NOMO-1 treated with dmso at 0.1 percent for 144 hours (cell line): ENCODE measurements around the gene NCR3LG1.
"Not testable (repeated sequence)": the region's sequence is repeated elsewhere in the genome, so short reads cannot be mapped to it uniquely, and the experiment has no call there.

Experiments used
- DNase-seq: peaks from one replicate; lab custom pipeline; 2025; ENCODE audit not compliant: unreplicated experiment; lab: John Stamatoyannopoulos, UW

The NCR3LG1 gene

DNA sequence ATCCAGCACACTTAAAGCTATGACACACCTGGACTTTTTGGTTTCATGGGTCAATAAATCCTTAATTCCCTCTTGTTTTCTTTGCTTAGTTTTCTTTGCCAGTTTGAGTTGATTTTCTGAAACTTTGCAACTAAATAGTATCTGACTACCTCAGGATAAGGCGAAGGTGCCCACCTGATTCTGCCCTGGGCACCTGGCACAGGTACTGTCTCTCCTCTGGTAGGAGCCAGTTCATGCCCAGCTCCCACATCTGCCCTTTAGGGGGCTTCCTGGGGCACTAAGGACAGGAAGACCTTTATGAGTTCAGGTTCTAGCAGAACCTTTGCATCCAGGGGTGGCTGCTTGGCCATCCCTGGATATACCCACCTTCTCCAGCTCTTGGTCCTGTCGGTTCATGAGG, 56.4 kb downstream of the NCR3LG1 start:
- no peak for DNase-seq

- no peak for DNase-seq
Measured at GRCh38 chr11:17408641-17409040, 57.0 kb downstream of the NCR3LG1 start.

DNA sequence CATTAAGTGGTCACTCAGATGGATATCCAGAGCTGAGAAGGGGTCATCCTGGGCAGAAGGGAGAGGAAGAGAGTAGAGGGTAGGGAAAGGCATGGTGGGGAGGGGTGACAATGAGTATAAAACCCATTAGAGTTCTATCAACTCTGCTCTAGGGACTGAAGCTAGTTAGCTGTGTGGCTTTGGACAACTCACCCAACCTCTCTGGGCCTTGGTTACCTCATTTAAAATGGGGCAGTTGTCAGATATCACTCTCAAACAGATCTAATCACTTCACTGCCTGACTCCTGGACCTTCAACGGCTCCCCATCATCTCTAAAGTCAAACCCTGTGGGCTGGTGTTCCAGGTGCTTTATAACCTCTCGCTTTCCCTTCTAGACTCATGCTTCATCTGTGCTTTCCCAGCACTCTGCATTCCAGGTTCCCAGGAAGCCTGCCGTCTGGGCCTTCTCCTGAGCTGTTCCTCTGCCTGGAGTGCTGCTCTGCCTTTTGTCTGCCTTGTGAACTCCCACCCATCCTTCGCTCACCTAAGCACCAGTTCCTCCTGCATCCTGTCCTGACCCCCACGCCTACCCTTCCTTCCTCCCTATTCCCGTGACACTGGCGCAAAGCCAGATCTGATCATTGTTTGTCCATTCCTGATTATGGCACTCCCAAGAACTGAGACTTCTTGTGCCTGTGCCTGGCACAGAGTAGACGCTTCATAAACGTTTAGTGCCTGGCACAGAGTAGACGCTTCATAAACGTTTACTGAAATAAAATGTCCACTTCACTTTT, 59.2 kb downstream of the NCR3LG1 start:
- DNase-seq: no peak

DNA sequence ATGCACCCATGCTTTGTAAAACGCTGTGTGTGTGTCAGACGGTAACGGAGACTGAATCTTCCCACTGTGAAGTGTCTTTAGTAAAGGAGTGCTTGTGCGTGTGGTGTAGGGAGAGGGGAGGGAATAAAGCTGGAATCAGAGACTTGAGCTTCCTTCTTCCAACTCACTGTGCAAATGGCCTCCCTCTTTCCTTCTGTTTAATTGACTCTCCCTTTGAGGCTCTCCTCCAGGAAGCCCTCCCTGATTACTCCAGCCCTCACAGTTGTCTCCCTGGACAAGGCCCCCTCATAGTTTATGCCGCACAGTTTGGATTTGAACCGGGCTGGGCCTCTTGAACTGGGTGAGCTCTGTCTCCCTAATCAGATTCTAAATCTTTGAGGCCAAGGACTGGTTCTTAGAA, 59.8 kb downstream of the NCR3LG1 start:
- no peak for DNase-seq

- no peak for DNase-seq
Measured at GRCh38 chr11:17412488-17413180, 61.0 kb downstream of the NCR3LG1 start.

- no peak for DNase-seq
Measured at GRCh38 chr11:17413414-17414316, 62.1 kb downstream of the NCR3LG1 start.

DNA sequence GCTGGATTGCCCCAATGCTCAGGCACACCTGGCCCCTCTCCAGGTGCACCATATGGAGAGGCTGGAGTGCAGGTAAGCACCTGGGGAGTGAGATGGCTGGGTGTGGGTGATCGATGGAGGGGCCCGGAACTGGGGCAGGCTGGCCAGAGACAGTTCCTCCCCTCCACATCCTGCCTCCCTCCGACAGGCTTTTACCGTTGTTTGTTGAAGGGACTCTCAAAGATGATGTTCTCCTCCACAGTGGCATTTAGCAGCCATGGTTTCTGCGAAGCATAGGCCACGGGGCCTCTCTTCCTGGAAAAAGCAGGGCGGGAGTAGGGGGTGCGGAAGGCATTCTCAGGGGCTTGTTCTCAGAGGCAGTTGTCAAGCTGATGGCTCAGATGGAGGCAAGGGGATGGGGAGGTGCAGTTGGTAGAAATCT, 62.7 kb downstream of the NCR3LG1 start:
- no peak for DNase-seq

DNA sequence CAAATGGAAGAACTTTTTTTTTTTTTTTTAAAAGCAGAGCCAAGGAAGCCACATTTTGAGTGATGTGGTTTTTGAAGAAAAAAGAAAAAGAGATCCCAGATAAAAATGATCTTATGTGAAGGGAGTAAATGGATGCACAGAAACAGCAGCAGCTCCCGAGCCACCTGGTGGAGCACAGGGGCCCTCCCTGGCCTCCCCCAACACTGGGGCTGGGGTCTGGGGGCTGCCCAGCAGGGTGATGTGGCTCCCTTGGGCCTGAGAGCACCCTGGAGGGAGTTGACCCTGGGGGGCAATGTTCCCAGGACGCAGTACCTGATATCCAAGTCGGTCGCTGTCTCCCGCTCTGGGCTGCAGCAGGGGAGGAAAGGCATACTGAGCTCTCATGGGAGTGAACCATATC, 63.4 kb downstream of the NCR3LG1 start:
- DNase-seq: no peak

DNA sequence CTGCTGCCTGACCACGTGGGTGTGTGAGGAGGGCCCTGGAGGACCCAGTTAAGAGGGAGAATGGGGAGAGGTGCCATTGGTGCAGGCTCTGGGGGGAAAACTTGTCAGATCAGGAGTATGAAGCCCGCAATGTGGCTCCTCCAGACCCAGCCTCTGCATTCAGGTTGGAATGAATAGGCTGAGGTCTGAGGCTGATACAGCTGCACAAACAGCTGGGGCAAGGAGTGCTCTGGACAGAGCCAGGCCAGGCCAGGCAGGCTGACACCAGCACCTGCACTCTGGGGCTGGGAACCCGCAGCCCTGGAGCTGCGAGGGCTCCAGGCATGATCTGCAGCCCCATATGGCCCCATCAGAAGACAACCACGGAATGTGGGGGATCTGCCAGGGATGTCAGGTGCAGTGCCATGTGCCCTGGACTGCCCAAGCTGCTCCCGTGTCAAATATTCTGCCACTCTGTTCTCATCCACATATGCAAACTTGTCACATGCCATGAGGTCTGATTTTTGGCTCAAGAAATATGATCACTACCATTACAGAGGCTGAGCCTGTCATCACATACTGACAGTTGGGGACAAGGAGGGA, 64.0 kb downstream of the NCR3LG1 start:
- no peak for DNase-seq

DNA sequence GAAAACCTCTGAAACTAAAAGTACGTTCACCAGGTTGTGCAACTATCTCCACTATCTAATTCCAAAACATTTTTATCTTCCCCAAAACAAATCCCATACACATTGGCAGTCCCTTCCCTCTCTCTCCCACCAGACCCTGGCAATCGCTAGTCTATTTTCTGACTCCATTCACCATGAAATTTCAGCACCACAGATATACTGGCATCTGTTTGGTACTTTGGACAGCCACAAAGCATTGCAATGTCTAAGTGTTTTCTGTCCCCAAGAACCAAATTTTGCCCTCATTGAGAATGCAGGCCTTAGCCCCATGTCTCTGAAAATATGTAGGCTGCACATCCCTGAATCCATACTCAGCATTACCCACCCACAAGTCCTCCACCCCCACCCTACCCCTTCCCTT, 64.9 kb downstream of the NCR3LG1 start:
- DNase-seq: no peak

DNA sequence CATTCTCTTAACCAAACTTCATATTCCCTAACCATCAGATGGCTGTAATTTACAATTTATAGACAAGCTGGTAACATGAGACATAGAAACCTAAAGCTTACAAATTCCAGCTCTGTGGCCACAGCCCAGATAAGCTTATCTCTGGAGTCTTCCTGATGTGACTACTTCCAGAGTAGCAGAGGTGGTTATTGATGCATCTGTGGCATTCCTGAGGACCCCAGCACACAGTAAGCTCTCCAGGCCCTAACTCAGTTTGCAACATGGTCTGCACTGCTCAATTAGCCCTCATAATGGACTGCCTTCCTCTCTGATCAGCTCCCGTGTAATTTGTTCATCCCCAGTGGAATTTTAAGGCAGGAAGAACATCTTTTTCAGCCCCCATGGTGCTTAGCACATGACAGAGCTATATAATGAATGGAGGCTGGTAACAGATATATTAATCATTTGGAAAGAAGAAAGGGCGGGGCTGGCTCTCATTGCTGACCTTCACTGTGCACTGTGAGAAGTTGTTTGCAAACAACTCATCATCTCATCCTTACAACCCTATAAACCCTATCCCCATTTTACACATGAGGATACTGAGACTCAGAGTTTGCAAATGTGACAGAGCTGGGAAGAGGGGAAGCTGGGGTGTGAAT, 67.0 kb downstream of the NCR3LG1 start:
- DNase-seq: no peak

DNA sequence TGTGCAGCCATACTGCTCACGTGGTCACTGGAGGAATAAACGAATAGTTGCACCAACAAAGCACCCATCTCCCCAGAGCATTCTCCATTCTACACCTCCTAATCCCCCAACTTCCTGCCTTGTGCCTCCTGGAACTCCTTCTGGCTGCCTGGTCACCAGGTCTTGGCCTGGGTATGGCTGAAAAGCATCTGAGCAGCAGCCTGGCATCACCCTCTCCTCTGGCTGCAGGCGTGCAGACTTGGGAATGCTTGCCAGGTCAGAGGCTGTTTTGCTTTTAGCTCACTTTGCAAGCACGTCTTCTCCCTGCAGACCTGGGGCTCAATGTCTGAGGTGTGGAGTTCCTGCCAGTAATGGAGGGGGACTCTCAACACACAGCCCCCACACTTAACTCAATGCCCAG, 70.2 kb downstream of the NCR3LG1 start:
- no peak for DNase-seq

DNA sequence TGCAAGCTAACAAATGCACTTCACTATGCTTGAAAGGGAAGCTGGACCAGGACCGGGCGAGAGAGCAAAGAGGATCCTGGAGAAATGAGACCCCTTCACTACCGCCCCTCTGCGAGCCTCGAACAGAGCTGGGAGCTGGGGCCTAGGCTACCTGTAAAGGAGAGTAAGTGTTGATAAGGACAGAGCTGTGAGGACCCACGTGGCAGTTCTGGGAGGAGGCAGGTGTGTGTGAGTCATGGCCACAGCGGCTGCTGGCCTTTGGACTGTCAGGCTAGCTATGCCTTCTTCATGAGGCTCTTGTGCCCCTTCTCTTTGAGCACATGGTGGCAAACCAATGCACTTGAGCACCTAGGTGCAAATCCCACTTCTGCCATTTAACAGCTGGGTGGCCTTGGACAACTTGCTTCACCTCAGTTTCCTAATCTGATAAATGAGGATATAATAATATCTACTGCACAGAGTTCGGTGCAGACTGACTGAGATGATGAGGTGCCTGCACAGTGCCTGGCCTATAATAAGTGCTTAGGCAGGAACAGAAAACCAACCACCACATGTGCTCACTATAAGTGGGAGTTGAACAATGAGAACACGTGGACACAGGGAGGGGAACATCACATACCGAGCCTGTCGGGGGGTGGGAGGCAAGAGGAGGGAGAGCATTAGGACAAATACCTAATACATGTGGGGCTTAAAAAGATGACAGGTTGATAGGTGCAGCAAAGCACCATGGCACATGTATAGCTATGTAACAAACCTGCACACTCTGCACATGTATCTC, 72.1 kb downstream of the NCR3LG1 start:
- no peak for DNase-seq

GRCh38 chr11:17426233-17426632, 74.6 kb downstream of the NCR3LG1 start:
- DNase-seq: not testable (repeated sequence)
